Osteoblast (primary cell): ENCODE measurements around the gene ACSF3. TPM values are rescaled to one million over a fixed set of nuclear protein-coding genes. Genes with fewer than 3 reads are reported as not detected.
A peak's percentile ranks its signal among the peaks of the same experiment; 100 is the strongest.

Source experiments
- DNase-seq: peaks from one replicate; pipeline ENCODE4 v3.0.0; 2011; ENCODE audit warnings: low spot score, mixed read lengths; ENCODE audit not compliant: insufficient read length; ENCODE audit errors: missing footprints
- H2AFZ ChIP-seq: 2 replicates; pipeline ENCODE4 v1.6.0; 2011; ENCODE audit warnings: mild to moderate bottlenecking, low read length
- H3K27ac ChIP-seq: 2 replicates; pipeline ENCODE4 v1.5.1; 2011; ENCODE audit warnings: mild to moderate bottlenecking, low read depth, low read length, moderate library complexity
- H3K27me3 ChIP-seq: 2 replicates; pipeline ENCODE4 v1.6.0; 2012; ENCODE audit warnings: mild to moderate bottlenecking, control low read depth, inconsistent platforms, low read length, moderate library complexity; ENCODE audit not compliant: insufficient read depth
- H3K36me3 ChIP-seq: 2 replicates; pipeline ENCODE4 v1.5.1; 2011; ENCODE audit warnings: mild to moderate bottlenecking, low read length, control low read depth, moderate library complexity; ENCODE audit not compliant: insufficient read depth
- H3K4me1 ChIP-seq: 2 replicates; pipeline ENCODE4 v1.5.1; 2011; ENCODE audit warnings: mild to moderate bottlenecking, low read length, control low read depth, moderate library complexity; ENCODE audit not compliant: insufficient read depth
- H3K4me2 ChIP-seq: 2 replicates; pipeline ENCODE4 v1.6.0; 2011; ENCODE audit warnings: mild to moderate bottlenecking, low read length; ENCODE audit not compliant: insufficient read depth
- H3K4me3 ChIP-seq: fragments of 200-600 bp; sonication (generic); 3 replicates; pipeline ENCODE4 v1.5.1; 2012; ENCODE audit warnings: mild to moderate bottlenecking, low read length, inconsistent platforms; ENCODE audit not compliant: insufficient read depth
- H3K79me2 ChIP-seq: 2 replicates; pipeline ENCODE4 v1.6.0; 2012; ENCODE audit warnings: mild to moderate bottlenecking, low read length, control low read depth, inconsistent platforms; ENCODE audit not compliant: insufficient read depth
- H3K9me3 ChIP-seq: 2 replicates; pipeline ENCODE4 v1.5.1; 2011; ENCODE audit warnings: low read depth, low read length, control low read depth
- H4K20me1 ChIP-seq: 2 replicates; pipeline ENCODE4 v1.6.0; 2012; ENCODE audit warnings: mild to moderate bottlenecking, low read length, control low read depth; ENCODE audit not compliant: insufficient read depth
- CTCF ChIP-seq: IDR thresholded peaks from 2 replicates; pipeline ENCODE4 v1.5.1; 2011; ENCODE audit warnings: mild to moderate bottlenecking, low read depth, low read length, moderate library complexity; ENCODE audit errors: extremely low read depth
- total RNA-seq: library from RNA; depleted of rRNA; stranded (reverse); fragments of >200 nt; gene quantifications from 2 replicates; pipeline ENCODE4 v1.2.3, GENCODE V29; 2012

ACSF3 gene
- total RNA-seq, 1 donor = 29.3 TPM

- no peaks in the 10 kb centered on the region for H3K9me3 ChIP-seq
- no peak overlapping the region for H3K4me3 ChIP-seq
- H3K4me1 ChIP-seq = no peaks in the 10 kb centered on the region
- no peak overlapping the region for H3K27ac ChIP-seq
- H3K79me2 ChIP-seq = no peaks in the 10 kb centered on the region
- H3K4me2 ChIP-seq = no peak overlapping the region
- TF ChIP-seq CTCF = no peak
- H2AFZ ChIP-seq = no peak overlapping the region
- H3K27me3 ChIP-seq = no peaks in the 10 kb centered on the region
- peaks cover 21% of the 10 kb centered on the region for H3K36me3 ChIP-seq
- DNase-seq = peak; percentile 62
- no peaks in the 10 kb centered on the region for H4K20me1 ChIP-seq
Measured at GRCh38 chr16:89120921-89121351, 27.3 kb downstream of the ACSF3 start.

- H3K36me3 ChIP-seq = peaks cover 21% of the 10 kb centered on the region
- H3K27me3 ChIP-seq = no peaks in the 10 kb centered on the region
Measured at GRCh38 chr16:89121691-89122321, 28.2 kb downstream of the ACSF3 start.

DNA sequence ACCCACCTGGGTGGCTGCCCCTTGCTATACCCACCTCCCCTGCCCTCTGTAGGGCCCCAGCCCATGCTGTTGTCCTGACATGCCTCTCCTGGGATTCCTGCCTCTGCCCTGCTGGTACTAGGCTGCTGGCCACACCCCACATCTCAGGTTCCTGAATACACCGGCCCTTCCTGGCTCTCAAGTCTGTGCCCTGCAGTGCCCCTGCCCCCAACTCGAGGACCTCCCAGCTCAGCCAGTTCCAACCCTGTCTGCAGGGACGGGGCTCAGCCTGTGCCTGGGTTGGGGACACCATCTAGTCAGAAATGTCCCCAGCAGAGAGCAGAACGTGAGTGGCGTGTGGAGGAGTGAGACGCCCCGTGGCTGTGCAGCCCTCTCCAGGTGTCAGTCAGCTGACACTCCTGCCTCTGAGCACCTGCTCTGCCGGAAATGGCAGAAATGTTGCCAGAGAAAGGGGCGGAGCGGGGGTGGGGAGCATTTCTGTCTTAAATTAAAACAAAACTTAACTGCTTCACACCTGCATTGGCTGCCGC is 28.7 kb downstream of the ACSF3 start:
- Histone ChIP-seq H3K36me3 (peaks cover 21% of the 10 kb centered on the region), H3K4me3 (no peak overlapping the region), H2AFZ (no peak overlapping the region), H4K20me1 (no peaks in the 10 kb centered on the region), H3K4me1 (no peaks in the 10 kb centered on the region), H3K4me2 (no peak overlapping the region), H3K27ac (no peak overlapping the region), H3K79me2 (no peaks in the 10 kb centered on the region), H3K27me3 (no peaks in the 10 kb centered on the region), H3K9me3 (no peaks in the 10 kb centered on the region)
- no peak for TF ChIP-seq CTCF
- DNase-seq = peak; percentile 81

More at GRCh38 chr16:89121691-89122321, 28.2 kb downstream of the ACSF3 start:
- Histone ChIP-seq H3K4me2 (no peak overlapping the region), H4K20me1 (no peaks in the 10 kb centered on the region), H3K4me3 (no peak overlapping the region), H2AFZ (no peak overlapping the region), H3K27ac (no peak overlapping the region), H3K79me2 (no peaks in the 10 kb centered on the region), H3K9me3 (no peaks in the 10 kb centered on the region), H3K4me1 (no peaks in the 10 kb centered on the region)
- DNase-seq = peak; percentile 18
- no peak for TF ChIP-seq CTCF

DNA sequence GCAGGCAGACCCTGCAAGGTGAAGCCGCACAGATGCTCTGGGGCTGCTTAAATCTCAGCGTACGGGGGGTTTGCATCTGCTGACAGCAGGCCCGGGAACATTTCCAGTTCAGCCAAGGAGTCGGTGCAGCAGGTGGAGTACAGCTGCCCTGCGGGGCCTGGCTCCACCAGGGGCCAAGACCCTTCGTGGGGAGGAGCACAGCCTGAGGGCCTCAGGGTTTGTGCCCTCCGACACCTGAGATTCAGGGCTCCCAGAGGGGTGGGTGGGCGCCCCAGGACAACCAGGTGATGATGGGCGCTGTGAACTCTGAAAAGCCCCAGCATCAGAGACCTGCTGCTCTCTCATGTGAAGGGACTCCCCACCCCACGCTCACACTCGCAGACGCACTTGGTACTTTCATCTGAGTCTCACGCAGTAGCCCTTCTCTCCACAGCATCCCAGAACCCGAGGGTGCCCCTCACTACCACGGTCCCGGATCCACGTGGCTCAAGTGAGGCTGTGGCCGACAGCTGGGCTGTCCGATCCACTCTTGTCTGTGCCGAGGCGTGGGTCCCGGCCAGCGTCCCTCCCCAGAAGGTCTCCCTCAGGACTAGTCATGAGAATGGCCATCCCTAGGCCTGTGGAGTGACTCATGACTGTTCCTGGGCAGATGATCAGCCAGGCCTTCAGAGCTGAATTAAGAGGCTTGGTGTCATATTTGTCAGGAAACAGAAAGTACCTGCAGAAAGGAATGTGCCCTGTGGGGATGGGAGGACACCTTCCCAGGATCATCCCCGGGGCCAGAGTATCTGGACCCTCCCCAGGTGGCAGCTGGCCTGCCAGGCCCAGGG is 29.6 kb downstream of the ACSF3 start:
- no peaks in the 10 kb centered on the region for H4K20me1 ChIP-seq
- TF ChIP-seq CTCF = no peak
- no peak overlapping the region for H3K4me2 ChIP-seq
- no peaks in the 10 kb centered on the region for H3K79me2 ChIP-seq
- H3K9me3 ChIP-seq = no peaks in the 10 kb centered on the region
- no peak overlapping the region for H3K4me3 ChIP-seq
- no peaks in the 10 kb centered on the region for H3K4me1 ChIP-seq
- H3K36me3 ChIP-seq = peaks cover 21% of the 10 kb centered on the region
- peak; percentile 90 for DNase-seq
- H2AFZ ChIP-seq = no peak overlapping the region
- no peaks in the 10 kb centered on the region for H3K27me3 ChIP-seq
- H3K27ac ChIP-seq = no peak overlapping the region
